Dermis microvascular lymphatic vessel endothelial cell (primary cell): Measurements from ENCODE around the gene SANBR. TPM values are rescaled to one million over a fixed set of nuclear protein-coding genes. Genes with fewer than 3 reads are reported as not detected.
"Not testable (repeated sequence)": the region's sequence is repeated elsewhere in the genome, so short reads cannot be mapped to it uniquely, and the experiment has no call there.

Experiments
- DNase-seq, 2 donors: peaks; one replicate each; pipeline versions ENCODE4 v3.0.0 to v3.0.0-alpha.2; 2010; ENCODE audit warnings: low read depth in 2 of 2
- total RNA-seq: library from RNA; depleted of rRNA; stranded (reverse); fragments of >200 nt; gene quantifications from 2 replicates; pipeline ENCODE4 v1.2.1, GENCODE V29; 2014

The SANBR gene
- 8.7 and 11.0 TPM in 2 replicates for total RNA-seq

GRCh38 chr2:61065714-61066709 is at the start of gene SANBR:
TSS of gene SANBR (plus strand) at chr2:61065871. CDS start at chr2:61070351, 4,480 bp downstream.
- DNase-seq = peak; percentile 28 to 87

GRCh38 chr2:61015976-61016375 is 49.7 kb upstream of the SANBR start:
- DNase-seq = no peak

- no peak for DNase-seq
Measured at GRCh38 chr2:61016392-61017002, 49.2 kb upstream of the SANBR start.

- peak; percentile 45 to 82 for DNase-seq
Measured at GRCh38 chr2:61017003-61017555, 48.6 kb upstream of the SANBR start.

GRCh38 chr2:61017556-61018317 is 47.9 kb upstream of the SANBR start, which contains the start of the genes PEX13 and PUS10:
TSS of gene PEX13 (plus strand) at chr2:61017720. CDS start at chr2:61017760, 40 bp downstream.
TSS of gene PUS10 (minus strand) at chr2:61018255. CDS start at chr2:61011890, 6,365 bp downstream.
- peak; percentile 35 to 79 for DNase-seq

GRCh38 chr2:61018318-61018755 is 47.3 kb upstream of the SANBR start:
- peak in 1 of 2 donors; percentile 31 for DNase-seq

- DNase-seq = no peak
Measured at GRCh38 chr2:61018798-61019197, 46.9 kb upstream of the SANBR start.

- DNase-seq = no peak
Measured at GRCh38 chr2:61021228-61021660, 44.4 kb upstream of the SANBR start.

- no peak for DNase-seq
Measured at GRCh38 chr2:61023670-61024069, 42.0 kb upstream of the SANBR start.

GRCh38 chr2:61029533-61029932 is 36.1 kb upstream of the SANBR start:
- no peak for DNase-seq

- not testable (repeated sequence) for DNase-seq
Measured at GRCh38 chr2:61034592-61034991, 31.1 kb upstream of the SANBR start.

GRCh38 chr2:61036643-61037042 is 29.0 kb upstream of the SANBR start:
- DNase-seq = not testable (repeated sequence)

- no peak for DNase-seq
Measured at GRCh38 chr2:61042807-61043206, 22.9 kb upstream of the SANBR start.

GRCh38 chr2:61044636-61045035 is 21.0 kb upstream of the SANBR start:
- peak in 1 of 2 donors; percentile 28 for DNase-seq

GRCh38 chr2:61045226-61045625 is 20.4 kb upstream of the SANBR start:
- no peak for DNase-seq

- DNase-seq = no peak
Measured at GRCh38 chr2:61045999-61046398, 19.7 kb upstream of the SANBR start.

GRCh38 chr2:61055557-61055956 is 10.1 kb upstream of the SANBR start:
- DNase-seq = peak in 1 of 2 donors; percentile 2

GRCh38 chr2:61057562-61057961 is 8.1 kb upstream of the SANBR start:
- DNase-seq = no peak

- DNase-seq = no peak
Measured at GRCh38 chr2:61059382-61059781, 6.3 kb upstream of the SANBR start.

GRCh38 chr2:61074100-61074499 is 8.4 kb downstream of the SANBR start:
- DNase-seq = no peak

- no peak for DNase-seq
Measured at GRCh38 chr2:61085883-61086282, 20.2 kb downstream of the SANBR start.
